NCI-H128 (cell line): ENCODE results near the gene SLC35G4.
"Not testable (repeated sequence)": the region's sequence is repeated elsewhere in the genome, so short reads cannot be mapped to it uniquely, and the experiment has no call there.

ENCODE experiments used
- DNase-seq: peaks from one replicate; lab custom pipeline; 2025; ENCODE audit not compliant: unreplicated experiment; lab: John Stamatoyannopoulos, UW

SLC35G4 gene

GRCh38 chr18:11609488-11609887 lies at the start of gene SLC35G4:
Gene SLC35G4, plus strand, starts transcription at chr18:11609596. Its CDS starts 0 bp downstream, at chr18:11609596.
- not testable (repeated sequence) for DNase-seq

GRCh38 chr18:11561293-11561692 lies 48.1 kb upstream of the SLC35G4 start:
- DNase-seq = no peak

GRCh38 chr18:11565716-11566115 lies 43.7 kb upstream of the SLC35G4 start:
- DNase-seq = no peak

- no peak for DNase-seq
Measured at GRCh38 chr18:11566236-11566965, 43.0 kb upstream of the SLC35G4 start.

GRCh38 chr18:11567396-11567795 lies 42.0 kb upstream of the SLC35G4 start:
- no peak for DNase-seq

- no peak for DNase-seq
Measured at GRCh38 chr18:11570073-11570588, 39.3 kb upstream of the SLC35G4 start.

GRCh38 chr18:11570769-11571412 lies 38.5 kb upstream of the SLC35G4 start:
- no peak for DNase-seq

GRCh38 chr18:11572201-11572600 lies 37.2 kb upstream of the SLC35G4 start:
- no peak for DNase-seq

GRCh38 chr18:11574545-11574944 lies 34.9 kb upstream of the SLC35G4 start:
- no peak for DNase-seq

- no peak for DNase-seq
Measured at GRCh38 chr18:11577271-11578112, 31.9 kb upstream of the SLC35G4 start.

GRCh38 chr18:11578799-11579198 lies 30.6 kb upstream of the SLC35G4 start:
- DNase-seq = no peak

GRCh38 chr18:11579916-11580315 lies 29.5 kb upstream of the SLC35G4 start:
- no peak for DNase-seq

- no peak for DNase-seq
Measured at GRCh38 chr18:11581286-11581685, 28.1 kb upstream of the SLC35G4 start.

GRCh38 chr18:11585596-11585995 lies 23.8 kb upstream of the SLC35G4 start:
- no peak for DNase-seq

GRCh38 chr18:11586896-11587295 lies 22.5 kb upstream of the SLC35G4 start:
- DNase-seq = no peak

- DNase-seq = no peak
Measured at GRCh38 chr18:11587432-11587831, 22.0 kb upstream of the SLC35G4 start.

- no peak for DNase-seq
Measured at GRCh38 chr18:11587846-11588245, 21.6 kb upstream of the SLC35G4 start.

GRCh38 chr18:11591957-11592356 lies 17.4 kb upstream of the SLC35G4 start:
- no peak for DNase-seq

GRCh38 chr18:11600321-11600720 lies 9.1 kb upstream of the SLC35G4 start:
- no peak for DNase-seq

- DNase-seq = no peak
Measured at GRCh38 chr18:11607906-11608305, 1.5 kb upstream of the SLC35G4 start.

- not testable (repeated sequence) for DNase-seq
Measured at GRCh38 chr18:11608618-11609017, 778 bp upstream of the SLC35G4 start.
